K562 (cell line): ENCODE data around the gene ESPL1. TPM values are rescaled to one million over a fixed set of nuclear protein-coding genes. Genes with fewer than 3 reads are reported as not detected.

Experiments used
- ATAC-seq: fragments of 200-7000 bp; cut with Tn5 transposase; 3 replicates; pipeline ENCODE4 v1.9.1; 2020; ENCODE audit warnings: moderate library complexity
- BruUV-seq: library from RNA; stranded (reverse); fragments of 400-500 nt; replicated peaks from 2 replicates; lab custom pipeline; 2021; lab: Mats Ljungman, UMichigan
- CTCF ChIA-PET: fragments of 300-600 bp; formaldehyde crosslinking; extraction: SDS; loops from one replicate; lab custom pipeline; 2021; ENCODE audit warnings: low intra/inter-chr PET ratio; lab: Yijun Ruan, JAX
- POLR2A ChIA-PET: fragments of 300-600, 350-650 bp; sonication (Branson Sonifier 250); formaldehyde crosslinking; extraction: SDS; loops from one replicate; lab custom pipeline; 2021; ENCODE audit warnings: antibody characterized with exemption, inconsistent platforms; lab: Yijun Ruan, JAX
- DNase-seq, 4 experiments: peaks; one replicate each; pipeline versions ENCODE4 v3.0.0 to v3.0.0-alpha.2; 2011 to 2018; ENCODE audit warnings: low spot score in 3 of 4, mixed read lengths in 3 of 4; ENCODE audit errors: extremely low read depth in 1 of 4
- FAIRE-seq: peaks from 2 replicates; lab custom pipeline; 2011; peaks lifted over from hg19 to GRCh38; lab: Jason Lieb, UNC
- H2AFZ ChIP-seq: 2 replicates; pipeline ENCODE4 v1.6.0; 2011; ENCODE audit warnings: low read depth, low read length, control low read depth, inconsistent platforms
- H3K27ac ChIP-seq: fragments of 200-600 bp; 3 replicates; pipeline ENCODE4 v1.8.0; 2011; ENCODE audit warnings: low read depth, mild to moderate bottlenecking, control low read depth, inconsistent platforms, low read length, moderate library complexity, mixed read lengths; ENCODE audit errors: extremely low read depth
- H3K27me3 ChIP-seq, 2 experiments: fragments of 300-600 bp in 1 of 2; 2 replicates in 1 of 2; 3 replicates in 1 of 2; pipeline versions ENCODE4 v1.6.0 to v1.8.0; 2011; ENCODE audit warnings: inconsistent platforms in 2 of 2, low read length in 2 of 2, mild to moderate bottlenecking in 1 of 2, mixed read lengths in 1 of 2, moderate library complexity in 1 of 2; ENCODE audit not compliant: control insufficient read depth in 2 of 2, insufficient read depth in 2 of 2
- H3K36me3 ChIP-seq: fragments of 300-600 bp; 3 replicates; pipeline ENCODE4 v1.8.0; 2011; ENCODE audit warnings: mild to moderate bottlenecking, low read length, inconsistent platforms; ENCODE audit not compliant: control insufficient read depth, insufficient read depth
- H3K4me1 ChIP-seq, 2 experiments: fragments of 200-600 bp in 1 of 2; replicated peaks in 1 of 2; 2 replicates in 1 of 2; 3 replicates in 1 of 2; pipeline versions ENCODE4 v1.5.1 to v1.8.0; 2011; ENCODE audit warnings: inconsistent platforms in 2 of 2, low read length in 2 of 2, mild to moderate bottlenecking in 1 of 2, mixed read lengths in 1 of 2, moderate library complexity in 1 of 2; ENCODE audit not compliant: control insufficient read depth in 2 of 2, insufficient read depth in 2 of 2
- H3K4me2 ChIP-seq: 2 replicates; pipeline ENCODE4 v1.6.1; 2011; ENCODE audit warnings: low read length, control low read depth, inconsistent platforms, mixed read lengths; ENCODE audit not compliant: insufficient read depth
- H3K4me3 ChIP-seq: fragments of 200-600 bp; sonication (generic), shearing (Covaris generic); 2 replicates; pipeline ENCODE4 v1.5.1; 2016; ENCODE audit warnings: control low read depth, inconsistent platforms
- H3K79me2 ChIP-seq: fragments of 200-600 bp; 3 replicates; pipeline ENCODE4 v1.8.0; 2011; ENCODE audit warnings: low read length, inconsistent platforms; ENCODE audit not compliant: control insufficient read depth, insufficient read depth
- H3K9ac ChIP-seq, 2 experiments: 2 replicates each; pipeline versions ENCODE4 v1.6.0 to v1.6.1; 2011; ENCODE audit warnings: low read depth in 2 of 2, low read length in 2 of 2, control low read depth in 1 of 2, inconsistent platforms in 1 of 2, mild to moderate bottlenecking in 1 of 2, mixed read lengths in 1 of 2; ENCODE audit not compliant: insufficient read depth in 1 of 2
- H3K9me1 ChIP-seq: one replicate; pipeline ENCODE4 v1.6.0; 2011; ENCODE audit warnings: inconsistent platforms, mild to moderate bottlenecking, low read length, moderate library complexity; ENCODE audit not compliant: control insufficient read depth, insufficient read depth
- H3K9me3 ChIP-seq: replicated peaks from 2 replicates; pipeline ENCODE4 v1.5.1; 2011; ENCODE audit warnings: low read depth, low read length, inconsistent platforms; ENCODE audit not compliant: control insufficient read depth, insufficient read depth
- H4K20me1 ChIP-seq: replicated peaks from 2 replicates; pipeline ENCODE4 v1.6.1; 2011; ENCODE audit warnings: low read length, inconsistent platforms, mixed read lengths; ENCODE audit not compliant: control insufficient read depth, insufficient read depth
- BRCA1 ChIP-seq, 2 experiments: fragments of 450-650 bp in 1 of 2; sonication (generic) in 1 of 2; formaldehyde crosslinking in 1 of 2; IDR thresholded peaks; 2 replicates each; pipeline versions ENCODE4 v1.5.0 to v1.6.1; 2017 to 2020; ENCODE audit warnings: mild to moderate bottlenecking in 1 of 2, missing genetic modification reagents in 1 of 2
- CEBPG ChIP-seq, 3 experiments: fragments of 200-800 bp in 1 of 3; sonication (Bioruptor generic) in 1 of 3; sonication (generic) in 1 of 3; formaldehyde crosslinking in 1 of 3; IDR thresholded peaks in 2 of 3; conservative IDR thresholded peaks in 1 of 3; 2 replicates each; pipeline versions ENCODE4 v1.6.1 to v1.8.0; 2016 to 2022; ENCODE audit warnings: missing compliant biosample characterization in 2 of 3, missing genetic modification characterization in 2 of 3, mild to moderate bottlenecking in 1 of 3, missing genetic modification reagents in 1 of 3
- FIP1L1 ChIP-seq: fragments of 200-400 bp; formaldehyde crosslinking; IDR thresholded peaks from 2 replicates; pipeline ENCODE4 v1.6.1; 2018; ENCODE audit warnings: mild to moderate bottlenecking, low read depth, low read length; ENCODE audit not compliant: poor library complexity, severe bottlenecking
- HDAC6 ChIP-seq: IDR thresholded peaks from 2 replicates; pipeline ENCODE4 v1.6.1; 2012; ENCODE audit warnings: low read depth, mild to moderate bottlenecking, control low read depth, inconsistent platforms, low read length, moderate library complexity
- HMG20A ChIP-seq: fragments of 450-650 bp; formaldehyde crosslinking; conservative IDR thresholded peaks from 2 replicates; pipeline ENCODE4 v1.4.0; 2020; ENCODE audit warnings: mild to moderate bottlenecking, mixed read lengths
- KDM1A ChIP-seq, 2 experiments: fragments of 450-650 bp; IDR thresholded peaks; 2 replicates each; pipeline ENCODE4 v1.6.1; 2016; ENCODE audit warnings: mild to moderate bottlenecking in 2 of 2
- KLF6 ChIP-seq: fragments of 250-450 bp; sonication (Bioruptor Pico); IDR thresholded peaks from 2 replicates; pipeline ENCODE4 v1.4.0; 2020; ENCODE audit warnings: mild to moderate bottlenecking, moderate library complexity, borderline replicate concordance
- MBD1 ChIP-seq: fragments of 250-450 bp; sonication (Bioruptor Pico); IDR thresholded peaks from 2 replicates; pipeline ENCODE4 v1.8.0; 2022; ENCODE audit warnings: inconsistent platforms
- NFE2 ChIP-seq: IDR thresholded peaks from 2 replicates; pipeline ENCODE4 v1.6.1; 2014; ENCODE audit warnings: antibody characterized with exemption, low read depth
- POU5F1 ChIP-seq: fragments of 150-350 bp; IDR thresholded peaks from 2 replicates; pipeline ENCODE4 v1.6.1; 2014; ENCODE audit warnings: borderline replicate concordance, low read length, low read depth, mild to moderate bottlenecking; ENCODE audit not compliant: partially characterized antibody
- RB1 ChIP-seq: fragments of 450-650 bp; IDR thresholded peaks from 2 replicates; pipeline ENCODE4 v1.6.1; 2017; ENCODE audit warnings: low read depth, mild to moderate bottlenecking
- SLC30A9 ChIP-seq: fragments of 250-450 bp; sonication (Bioruptor Pico); IDR thresholded peaks from 2 replicates; pipeline ENCODE4 v1.8.0; 2022; ENCODE audit warnings: mild to moderate bottlenecking, moderate library complexity
- SMAD1 ChIP-seq: fragments of 150-350 bp; IDR thresholded peaks from 2 replicates; pipeline ENCODE4 v1.6.1; 2014; ENCODE audit warnings: low read length, low read depth; ENCODE audit not compliant: partially characterized antibody
- SMARCC2 ChIP-seq: fragments of 450-650 bp; IDR thresholded peaks from 2 replicates; pipeline ENCODE4 v1.6.1; 2017; ENCODE audit warnings: antibody characterized with exemption, moderate library complexity, mild to moderate bottlenecking, low read depth
- ZBTB33 ChIP-seq: sonication (generic); formaldehyde crosslinking; IDR thresholded peaks from 2 replicates; pipeline ENCODE4 v1.8.1; 2023; ENCODE audit warnings: mild to moderate bottlenecking, missing genetic modification reagents
- WGBS: fragments of 100-300 bp; shearing (Covaris generic); methylation state at CpG from one replicate; pipeline ENCODE4 v1.1.6; 2016; ENCODE audit warnings: low coverage, mixed read lengths; ENCODE audit not compliant: insufficient coverage; ENCODE audit errors: missing lambda C conversion rate; 5-methylcytosine and 5-hydroxymethylcytosine counted together
- in situ Hi-C: fragments of 300-500 bp; cut with MboI; formaldehyde crosslinking; loops from 4 replicates; pipeline ENCODE4 v1.15.0; 2018; ENCODE audit warnings: inconsistent platforms, mixed read lengths
- intact Hi-C: fragments of 100-400 bp; cut with micrococcal nuclease; formaldehyde crosslinking; loops from 2 replicates; pipeline ENCODE4 v1.14.2; 2022
- polyA plus RNA-seq, 8 experiments: library from polyadenylated mRNA; depleted of rRNA in 4 of 8; stranded (reverse) in 5 of 8; unstranded in 3 of 8; fragments of >200 nt; fragmentation: Nextera tagmentation in 2 of 8; fragmentation: Illumina TruSeq in 1 of 8; extraction: Ambion mirVana in 2 of 8; extraction: Trizol in 1 of 8; gene quantifications; 2 replicates each; pipeline versions ENCODE4 v1.2.1 to v1.2.3, GENCODE V29; 2011 to 2014; ENCODE audit warnings: inconsistent platforms in 1 of 8, missing spikeins in 1 of 8
- total RNA-seq, 7 experiments: library from RNA; depleted of rRNA in 6 of 7; stranded (reverse); fragments of >200 nt in 6 of 7; fragmentation: Illumina TruSeq in 2 of 7; extraction: Trizol in 2 of 7; gene quantifications; 2 replicates each; pipeline versions ENCODE4 v1.2.1 to v1.2.3, GENCODE V29; 2011 to 2021; ENCODE audit warnings: low replicate concordance in 1 of 7

The ESPL1 gene
- total and polyA plus RNA-seq, 9 of the 15 experiments (the other 6 are each of a cell fraction or from before 2014, with no cell fraction given): 1.2 to 55.0 (median 18.7) TPM

DNA sequence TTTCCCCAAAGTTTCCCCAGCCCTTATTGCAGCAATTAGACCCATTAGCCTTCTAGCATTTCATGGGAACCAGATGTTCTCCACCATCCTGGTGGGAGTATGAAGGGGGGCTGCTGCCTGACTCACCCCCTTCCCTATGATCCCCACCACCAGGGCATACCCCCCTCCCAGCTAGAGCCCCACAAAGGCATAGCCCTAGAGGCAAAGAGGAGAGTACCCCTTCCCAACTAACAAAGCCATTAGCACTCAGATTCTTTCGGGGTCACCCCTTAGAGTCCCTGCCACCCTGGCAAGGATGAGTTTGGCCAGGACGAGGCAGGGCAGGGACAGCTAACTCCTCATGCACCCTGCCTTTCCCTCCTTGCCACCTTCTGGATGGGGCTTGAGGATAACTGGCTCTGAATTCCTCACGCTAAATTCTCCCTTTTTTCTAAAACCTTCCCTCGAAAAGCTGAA, 45.3 kb upstream of the ESPL1 start:
- Histone ChIP-seq H3K9me3 (no peaks in the 10 kb centered on the region), H3K79me2 (peaks cover 18% of the 10 kb centered on the region), H3K4me2 (no peak overlapping the region), H3K9ac (peak overlapping the region in 1 of 2 experiments; percentile 81; a peak in 1 of 4 replicates), H3K27me3 (no peaks in the 10 kb centered on the region), H3K9me1 (no peaks in the 10 kb centered on the region), H3K4me3 (no peak overlapping the region), H3K27ac (no peak overlapping the region), H4K20me1 (no peaks in the 10 kb centered on the region), H2AFZ (no peak overlapping the region), H3K36me3 (no peaks in the 10 kb centered on the region), H3K4me1 (peaks cover 44 to 71% of the 10 kb centered on the region in 2 experiments)
- no peak for DNase-seq
- ATAC-seq: no peak
- no peak for TF ChIP-seq ZBTB33 (CRISPR knock-in tag)
- TF ChIP-seq CEBPG (CRISPR knock-in tag; IDR thresholded peaks at IDR 0.05): no peak
- no peak for TF ChIP-seq CEBPG (tag; conservative IDR thresholded peaks at IDR 0.05 in 1 of 2, IDR thresholded peaks at IDR 0.05 in 1 of 2)
- no peak for TF ChIP-seq NFE2
- TF ChIP-seq HMG20A (CRISPR knock-in tag): no peak
- no peak for TF ChIP-seq SMAD1
- TF ChIP-seq HDAC6: no peak
- TF ChIP-seq KLF6 (CRISPR knock-in tag): no peak
- no peak for TF ChIP-seq SMARCC2
- no peak for TF ChIP-seq SLC30A9 (CRISPR knock-in tag)
- no peak for TF ChIP-seq FIP1L1
- TF ChIP-seq BRCA1 (IDR thresholded peaks at IDR 0.05): no peak
- TF ChIP-seq BRCA1 (CRISPR knock-in tag; IDR thresholded peaks at IDR 0.05): no peak
- no peak for TF ChIP-seq RB1
- no peak for TF ChIP-seq KDM1A (IDR thresholded peaks at IDR 0.05)
- TF ChIP-seq POU5F1: no peak
- no peak for TF ChIP-seq MBD1
- no TSS peak for BruUV-seq
- WGBS: 68% methylated on average over 4 of the region's 4 CpGs
- in situ Hi-C loops (no loop called here), intact Hi-C loops (no loop called here)
- CTCF ChIA-PET: interaction anchor here (0.6 kb wide), 1 partner anchor 49 kb away, joined by 4 read pairs; no protein-coding TSS in a partner anchor
- POLR2A ChIA-PET: interaction anchor here (0.6 to 1.0 kb wide), 4 partner anchors 14 to 46 kb away, joined by 3 to 4 read pairs (median 3); no protein-coding TSS in a partner anchor
- FAIRE-seq: no peak
